Heart left ventricle (tissue), 16 donors: ENCODE data around the gene NGB. TPM values are rescaled to one million over a fixed set of nuclear protein-coding genes. Genes with fewer than 3 reads are reported as not detected.

ENCODE experiments used
- ATAC-seq, 4 donors: fragments of 200-7000 bp; cut with Tn5 transposase; one replicate each; pipeline ENCODE4 v1.9.1; 2020 to 2022; ENCODE audit warnings: moderate library complexity in 4 of 4, mild to moderate bottlenecking in 3 of 4, moderate number of reproducible peaks in 1 of 4
- DNase-seq, 5 donors: peaks; one replicate each; pipeline ENCODE4 v3.0.0-alpha.2; 2020
- H3K27ac ChIP-seq, 12 donors: fragments of 200-600 bp; sonication (generic) in 4 of 12; one replicate each; pipeline versions ENCODE4 v1.5.0 to v1.8.0; 2016 to 2022; ENCODE audit warnings: mild to moderate bottlenecking in 2 of 12
- H3K27me3 ChIP-seq, 9 donors: fragments of 200-600 bp; sonication (generic) in 2 of 9; one replicate each; pipeline versions ENCODE4 v1.5.1 to v1.8.0; 2016 to 2022; ENCODE audit warnings: mild to moderate bottlenecking in 3 of 9
- H3K36me3 ChIP-seq, 9 donors: fragments of 200-600 bp; sonication (generic) in 2 of 9; one replicate each; pipeline versions ENCODE4 v1.5.0 to v1.8.0; 2018 to 2022; ENCODE audit warnings: mild to moderate bottlenecking in 2 of 9
- H3K4me1 ChIP-seq, 12 donors: fragments of 200-600 bp; sonication (generic) in 4 of 12; one replicate each; pipeline versions ENCODE4 v1.5.0 to v1.8.0; 2016 to 2022; ENCODE audit warnings: mild to moderate bottlenecking in 3 of 12
- H3K4me3 ChIP-seq, 12 donors: fragments of 200-600 bp; sonication (generic) in 4 of 12; one replicate each; pipeline versions ENCODE4 v1.5.0 to v1.8.0; 2017 to 2022; ENCODE audit warnings: mild to moderate bottlenecking in 9 of 12, moderate library complexity in 4 of 12
- H3K9me3 ChIP-seq, 12 donors: fragments of 200-600 bp; sonication (generic) in 4 of 12; one replicate each; pipeline versions ENCODE4 v1.5.0 to v1.8.0; 2016 to 2022; ENCODE audit warnings: mild to moderate bottlenecking in 1 of 12
- CTCF ChIP-seq, 12 donors: fragments of 200-600 bp; sonication (generic) in 4 of 12; IDR thresholded peaks; one replicate each; pipeline versions ENCODE4 v1.5.0 to v1.8.0; 2018 to 2022; ENCODE audit warnings: antibody characterized with exemption in 12 of 12, mild to moderate bottlenecking in 5 of 12
- POLR2A ChIP-seq, 2 donors: fragments of 450-650 bp; IDR thresholded peaks; one replicate each; pipeline ENCODE4 v1.6.1; 2017; ENCODE audit warnings: antibody characterized with exemption in 2 of 2, mild to moderate bottlenecking in 2 of 2, moderate library complexity in 2 of 2
- WGBS, 4 donors: extraction: QIAGEN DNeasy Blood & Tissue Kit in 2 of 4; methylation state at CpG; one replicate each; pipeline versions ENCODE4 v1.1.5 to v1.1.7; 2013 to 2018; 5-methylcytosine and 5-hydroxymethylcytosine counted together
- intact Hi-C, 10 donors: fragments of 100-400 bp; cut with DNase I; formaldehyde crosslinking; loops; one replicate each; pipeline versions ENCODE4 v1.11.1 to v1.14.2; 2022
- polyA plus RNA-seq, 2 donors: library from polyadenylated mRNA; stranded (reverse); fragments of 200-250 nt; gene quantifications; one replicate each; pipeline ENCODE4 v1.2.3, GENCODE V29; 2013
- total RNA-seq, 9 donors: library from RNA; depleted of rRNA in 2 of 9; stranded (reverse); fragments of >200 nt in 2 of 9; fragmentation: NEBNext Ultra II Directional in 3 of 9; extraction: Animal tissue kit (Norgen Biotek cat#: 25700) in 3 of 9; gene quantifications; one replicate each; pipeline versions ENCODE4 v1.1.0 to v1.2.4, GENCODE V29; 2016 to 2023
- donor health status: ischemic (EF 13 %, LVEDD 7.1; RV severe dilation, severe dysfunction).
- donor health status: healthy with polysubstance abuse.
- donor health status: DM: no; HTN: yes; CAD: no.
- donor health status: DM: no; HTN: no; CAD: no.
- donor health status: ischemic (EF 25% LVEDD 6.9; RV normal size, moderate dysfunction).
- donor health status: ischemic (EF 25% LVEDD 5.7; RV mildly dilated, moderate dysfunction).
- donor health status: healthy.
- donor health status: DM: yes; HTN: yes; CAD: no.
- donor health status: ischemic (EF 35%, LVEDD 5.7; RV mildly dilated, moderate dysfunction).
- donor health status: nonischemic (EF 11% LVEDD 7.7; RV severe dilation, severe dysfunction).
- donor health status: DM: yes; HTN: yes; CAD: no.
- donor health status: PGD.
- donor health status: ischemic (EF 29% LVEDD 5.4; RV normal size, mild dysfunction).
- donor health status: nonischemic (EF 23%, LVEDD 6.1; RV moderate dilation, normal function).

NGB gene
- total and polyA plus RNA-seq, 11 donors: not detected

GRCh38 chr14:77278461-77279230 lies 7.6 kb upstream of the NGB start:
- H3K36me3 ChIP-seq: peaks cover 0 to 64% (median 45%) of the 10 kb centered on the region in 9 donors
- H3K9me3 ChIP-seq: peaks cover 0 to 4% (median 0%) of the 10 kb centered on the region in 12 donors
- DNase-seq (no peak), ATAC-seq (no peak)
- intact Hi-C loops: no loop called here
- no peaks in the 10 kb centered on the region for H3K4me1 ChIP-seq
- H3K4me3 ChIP-seq: no peak overlapping the region
- TF ChIP-seq POLR2A (IDR thresholded peaks at IDR 0.05) (no peak), CTCF (IDR thresholded peaks at IDR 0.05) (no peak)
- no peaks in the 10 kb centered on the region for H3K27me3 ChIP-seq
- WGBS, 4 donors: 94 to 99% (median 95%) methylated on average over 12 to 14 of the region's 14 CpGs
- H3K27ac ChIP-seq: no peak overlapping the region

GRCh38 chr14:77276959-77277358 lies 6.0 kb upstream of the NGB start:
- intact Hi-C loops: no loop called here
- DNase-seq (no peak), ATAC-seq (no peak)
- no peak for TF ChIP-seq POLR2A (IDR thresholded peaks at IDR 0.05)
- H3K9me3 ChIP-seq: peaks cover 0 to 6% (median 0%) of the 10 kb centered on the region in 12 donors
- no peak overlapping the region for H3K4me3 ChIP-seq
- peaks cover 0 to 12% (median 3%) of the 10 kb centered on the region in 9 donors for H3K27me3 ChIP-seq
- H3K36me3 ChIP-seq: peaks cover 0 to 47% (median 28%) of the 10 kb centered on the region in 9 donors
- no peak overlapping the region for H3K27ac ChIP-seq
- no peaks in the 10 kb centered on the region for H3K4me1 ChIP-seq
- WGBS, 4 donors: 89 to 93% (median 90%) methylated on average over 12 of the region's 12 CpGs

- peaks cover under 1 to 17% (median 7%) of the 10 kb centered on the region in 9 donors for H3K27me3 ChIP-seq
- intact Hi-C loops: no loop called here
- H3K4me3 ChIP-seq: no peak overlapping the region
- no peak for TF ChIP-seq CTCF (IDR thresholded peaks at IDR 0.05)
- TF ChIP-seq POLR2A (IDR thresholded peaks at IDR 0.05): no peak
- WGBS, 4 donors: 85 to 88% (median 85%) methylated on average over 9 to 15 of the region's 15 CpGs
- H3K27ac ChIP-seq: no peak overlapping the region
- no peak for DNase-seq
- H3K9me3 ChIP-seq: peaks cover 0 to 6% (median 0%) of the 10 kb centered on the region in 12 donors
- peaks cover 0 to 43% (median 28%) of the 10 kb centered on the region in 9 donors for H3K36me3 ChIP-seq
- ATAC-seq: no peak
- H3K4me1 ChIP-seq: peaks cover 0 to under 1% (median 0%) of the 10 kb centered on the region in 12 donors
Measured at GRCh38 chr14:77276295-77276935, 5.4 kb upstream of the NGB start.

DNA sequence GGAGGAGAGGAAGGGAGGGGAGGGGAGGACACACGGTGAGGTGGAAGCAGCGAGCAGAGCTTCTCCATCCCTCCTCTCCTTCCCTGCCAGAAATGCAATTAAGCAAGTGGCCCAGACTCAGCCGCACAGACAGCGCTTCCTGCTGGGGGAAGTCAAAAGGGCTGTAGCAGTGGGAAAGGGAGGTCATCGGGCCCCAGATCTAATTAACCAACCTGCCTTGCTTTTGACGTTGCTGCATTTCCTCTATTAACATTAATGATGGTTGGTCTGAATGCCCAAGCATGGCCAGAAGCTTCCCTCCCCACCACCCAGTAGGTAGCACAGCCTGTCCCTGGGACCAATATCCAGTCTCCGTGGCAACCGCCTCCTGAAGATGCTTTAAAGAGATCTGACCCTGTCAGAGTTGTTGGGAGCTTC lies 4.6 kb upstream of the NGB start:
- Histone ChIP-seq H3K27ac (no peak overlapping the region), H3K4me3 (no peak overlapping the region), H3K36me3 (peaks cover 0 to 43% (median 28%) of the 10 kb centered on the region in 9 donors), H3K9me3 (peaks cover 0 to 6% (median 0%) of the 10 kb centered on the region in 12 donors), H3K27me3 (peaks cover 8 to 26% (median 16%) of the 10 kb centered on the region in 9 donors), H3K4me1 (peaks cover 0 to 8% (median 0%) of the 10 kb centered on the region in 12 donors)
- ATAC-seq (no peak), DNase-seq (no peak)
- WGBS, 4 donors: 58 to 64% (median 60%) methylated on average over 8 of the region's 8 CpGs
- intact Hi-C loops: no loop called here
- TF ChIP-seq POLR2A (IDR thresholded peaks at IDR 0.05): no peak
- TF ChIP-seq CTCF (IDR thresholded peaks at IDR 0.05): no peak
